NCI-H510A (cell line): ENCODE results near the gene AIG1.
"Not testable (repeated sequence)": the region's sequence is repeated elsewhere in the genome, so short reads cannot be mapped to it uniquely, and the experiment has no call there.

Experiments used
- DNase-seq: peaks from one replicate; lab custom pipeline; 2025; lab: John Stamatoyannopoulos, UW

The AIG1 gene

GRCh38 chr6:143233554-143234285 lies 173.0 kb downstream of the AIG1 start:
- DNase-seq = no peak

- no peak for DNase-seq
Measured at GRCh38 chr6:143234734-143235133, 174.0 kb downstream of the AIG1 start.

- no peak for DNase-seq
Measured at GRCh38 chr6:143236151-143236798, 175.6 kb downstream of the AIG1 start.

GRCh38 chr6:143238306-143238705 lies 177.6 kb downstream of the AIG1 start:
- no peak for DNase-seq

- DNase-seq = no peak
Measured at GRCh38 chr6:143241111-143241510, 180.4 kb downstream of the AIG1 start.

- no peak for DNase-seq
Measured at GRCh38 chr6:143241911-143242310, 181.2 kb downstream of the AIG1 start.

- no peak for DNase-seq
Measured at GRCh38 chr6:143243786-143244185, 183.1 kb downstream of the AIG1 start.

GRCh38 chr6:143245656-143246055 lies 185.0 kb downstream of the AIG1 start:
- DNase-seq = no peak

GRCh38 chr6:143246166-143246775 lies 185.6 kb downstream of the AIG1 start:
- DNase-seq = not testable (repeated sequence)

- no peak for DNase-seq
Measured at GRCh38 chr6:143247586-143247985, 186.9 kb downstream of the AIG1 start.

- no peak for DNase-seq
Measured at GRCh38 chr6:143248359-143248758, 187.7 kb downstream of the AIG1 start.

GRCh38 chr6:143251288-143251687 lies 190.6 kb downstream of the AIG1 start:
- no peak for DNase-seq

GRCh38 chr6:143252961-143253360 lies 192.3 kb downstream of the AIG1 start:
- no peak for DNase-seq

GRCh38 chr6:143253586-143253985 lies 192.9 kb downstream of the AIG1 start:
- DNase-seq = no peak

GRCh38 chr6:143258945-143259344 lies 198.3 kb downstream of the AIG1 start:
- no peak for DNase-seq

- DNase-seq = no peak
Measured at GRCh38 chr6:143260857-143261256, 200.2 kb downstream of the AIG1 start.

- no peak for DNase-seq
Measured at GRCh38 chr6:143261899-143262436, 201.3 kb downstream of the AIG1 start.

- DNase-seq = no peak
Measured at GRCh38 chr6:143262859-143263258, 202.2 kb downstream of the AIG1 start.

- no peak for DNase-seq
Measured at GRCh38 chr6:143264379-143264778, 203.7 kb downstream of the AIG1 start.

GRCh38 chr6:143264986-143265764 lies 204.5 kb downstream of the AIG1 start:
- no peak for DNase-seq

GRCh38 chr6:143267760-143268159 lies 207.1 kb downstream of the AIG1 start:
- no peak for DNase-seq

GRCh38 chr6:143268439-143268838 lies 207.8 kb downstream of the AIG1 start:
- no peak for DNase-seq
